ENCODE data around the gene DLGAP4.

DLGAP4 gene

GRCh38 chr20:36497856-36498255 is 191.7 kb downstream of the DLGAP4 start:
- TF ChIP-seq ZNF274 (IDR thresholded peaks at IDR 0.05; ENCODE audit: low read depth, low read length) (no peak), YY1 (IDR thresholded peaks at IDR 0.05; ENCODE audit: insufficient read depth, insufficient read length) (no peak), SUZ12 (IDR thresholded peaks at IDR 0.05; ENCODE audit: extremely low read depth, insufficient read depth, insufficient read length) (no peak)
- Histone ChIP-seq H3K9ac (ENCODE audit: insufficient read length, low read depth) (no peak overlapping the region), H3K4me3 (ENCODE audit: insufficient read length, low read depth) (no peak overlapping the region), H3K27me3 (ENCODE audit: insufficient read depth, insufficient read length) (no peaks in the 10 kb centered on the region), H3K4me1 (ENCODE audit: insufficient read depth, insufficient read length) (peaks cover 13% of the 10 kb centered on the region), H3K9me3 (ENCODE audit: insufficient read depth, low read length) (no peaks in the 10 kb centered on the region), H3K36me3 (ENCODE audit: insufficient read depth, insufficient read length, low read length) (peaks cover 81% of the 10 kb centered on the region)
- no peak for DNase-seq (ENCODE audit: low read depth, low spot score)

GRCh38 chr20:36498386-36499179 is 192.4 kb downstream of the DLGAP4 start:
- Histone ChIP-seq H3K4me3 (ENCODE audit: insufficient read length, low read depth) (no peak overlapping the region), H3K27me3 (ENCODE audit: insufficient read depth, insufficient read length) (no peaks in the 10 kb centered on the region), H3K9me3 (ENCODE audit: insufficient read depth, low read length) (no peaks in the 10 kb centered on the region), H3K9ac (ENCODE audit: insufficient read length, low read depth) (no peak overlapping the region), H3K4me1 (ENCODE audit: insufficient read depth, insufficient read length) (peaks cover 13% of the 10 kb centered on the region), H3K36me3 (ENCODE audit: insufficient read depth, insufficient read length, low read length) (peaks cover 83% of the 10 kb centered on the region)
- no peak for TF ChIP-seq YY1 (IDR thresholded peaks at IDR 0.05; ENCODE audit: insufficient read depth, insufficient read length)
- no peak for DNase-seq (ENCODE audit: low read depth, low spot score)

GRCh38 chr20:36499211-36499610 is 193.1 kb downstream of the DLGAP4 start:
- H3K4me3 ChIP-seq (ENCODE audit: insufficient read length, low read depth) = no peak overlapping the region
- no peak for TF ChIP-seq YY1 (IDR thresholded peaks at IDR 0.05; ENCODE audit: insufficient read depth, insufficient read length)
- no peak for TF ChIP-seq ZNF274 (IDR thresholded peaks at IDR 0.05; ENCODE audit: low read depth, low read length)
- no peak for TF ChIP-seq SUZ12 (IDR thresholded peaks at IDR 0.05; ENCODE audit: extremely low read depth, insufficient read depth, insufficient read length)
- H3K4me1 ChIP-seq (ENCODE audit: insufficient read depth, insufficient read length) = peaks cover 10% of the 10 kb centered on the region
- no peak for DNase-seq (ENCODE audit: low read depth, low spot score)
- H3K9me3 ChIP-seq (ENCODE audit: insufficient read depth, low read length) = no peaks in the 10 kb centered on the region
- no peaks in the 10 kb centered on the region for H3K27me3 ChIP-seq (ENCODE audit: insufficient read depth, insufficient read length)
- H3K36me3 ChIP-seq (ENCODE audit: insufficient read depth, insufficient read length, low read length) = peaks cover 82% of the 10 kb centered on the region
- no peak overlapping the region for H3K9ac ChIP-seq (ENCODE audit: insufficient read length, low read depth)

- Histone ChIP-seq H3K4me1 (ENCODE audit: insufficient read depth, insufficient read length) (peaks cover 10% of the 10 kb centered on the region), H3K9me3 (ENCODE audit: insufficient read depth, low read length) (no peaks in the 10 kb centered on the region), H3K36me3 (ENCODE audit: insufficient read depth, insufficient read length, low read length) (peaks cover 87% of the 10 kb centered on the region), H3K27me3 (ENCODE audit: insufficient read depth, insufficient read length) (no peaks in the 10 kb centered on the region), H3K4me3 (ENCODE audit: insufficient read length, low read depth) (no peak overlapping the region), H3K9ac (ENCODE audit: insufficient read length, low read depth) (no peak overlapping the region)
- DNase-seq (ENCODE audit: low read depth, low spot score) = no peak
- no peak for TF ChIP-seq YY1 (IDR thresholded peaks at IDR 0.05; ENCODE audit: insufficient read depth, insufficient read length)
- no peak for TF ChIP-seq ZNF274 (IDR thresholded peaks at IDR 0.05; ENCODE audit: low read depth, low read length)
- no peak for TF ChIP-seq SUZ12 (IDR thresholded peaks at IDR 0.05; ENCODE audit: extremely low read depth, insufficient read depth, insufficient read length)
These were observed 193.8 kb downstream of the DLGAP4 start for GRCh38 chr20:36499723-36500501.

GRCh38 chr20:36501367-36502006 is 195.3 kb downstream of the DLGAP4 start:
- DNase-seq (ENCODE audit: low read depth, low spot score) = no peak
- H3K9me3 ChIP-seq (ENCODE audit: insufficient read depth, low read length) = no peaks in the 10 kb centered on the region
- no peak overlapping the region for H3K9ac ChIP-seq (ENCODE audit: insufficient read length, low read depth)
- peaks cover 89% of the 10 kb centered on the region for H3K36me3 ChIP-seq (ENCODE audit: insufficient read depth, insufficient read length, low read length)
- H3K4me1 ChIP-seq (ENCODE audit: insufficient read depth, insufficient read length) = peaks cover 10% of the 10 kb centered on the region
- H3K4me3 ChIP-seq (ENCODE audit: insufficient read length, low read depth) = no peak overlapping the region
- H3K27me3 ChIP-seq (ENCODE audit: insufficient read depth, insufficient read length) = no peaks in the 10 kb centered on the region
- TF ChIP-seq YY1 (IDR thresholded peaks at IDR 0.05; ENCODE audit: insufficient read depth, insufficient read length) (no peak), ZNF274 (IDR thresholded peaks at IDR 0.05; ENCODE audit: low read depth, low read length) (no peak), SUZ12 (IDR thresholded peaks at IDR 0.05; ENCODE audit: extremely low read depth, insufficient read depth, insufficient read length) (no peak)

- TF ChIP-seq ZNF274 (IDR thresholded peaks at IDR 0.05; ENCODE audit: low read depth, low read length) (no peak), YY1 (IDR thresholded peaks at IDR 0.05; ENCODE audit: insufficient read depth, insufficient read length) (no peak), SUZ12 (IDR thresholded peaks at IDR 0.05; ENCODE audit: extremely low read depth, insufficient read depth, insufficient read length) (no peak)
- no peak for DNase-seq (ENCODE audit: low read depth, low spot score)
- peaks cover 84% of the 10 kb centered on the region for H3K36me3 ChIP-seq (ENCODE audit: insufficient read depth, insufficient read length, low read length)
- H3K4me3 ChIP-seq (ENCODE audit: insufficient read length, low read depth) = no peak overlapping the region
- H3K4me1 ChIP-seq (ENCODE audit: insufficient read depth, insufficient read length) = no peaks in the 10 kb centered on the region
- H3K9me3 ChIP-seq (ENCODE audit: insufficient read depth, low read length) = no peaks in the 10 kb centered on the region
- no peak overlapping the region for H3K9ac ChIP-seq (ENCODE audit: insufficient read length, low read depth)
- H3K27me3 ChIP-seq (ENCODE audit: insufficient read depth, insufficient read length) = no peaks in the 10 kb centered on the region
These were observed 198.2 kb downstream of the DLGAP4 start for GRCh38 chr20:36504295-36504694.

- H3K36me3 ChIP-seq (ENCODE audit: insufficient read depth, insufficient read length, low read length) = peaks cover 74% of the 10 kb centered on the region
- no peak for TF ChIP-seq SUZ12 (IDR thresholded peaks at IDR 0.05; ENCODE audit: extremely low read depth, insufficient read depth, insufficient read length)
- TF ChIP-seq ZNF274 (IDR thresholded peaks at IDR 0.05; ENCODE audit: low read depth, low read length) = no peak
- TF ChIP-seq YY1 (IDR thresholded peaks at IDR 0.05; ENCODE audit: insufficient read depth, insufficient read length) = no peak
These were observed 200.1 kb downstream of the DLGAP4 start for GRCh38 chr20:36506253-36506652.

More at GRCh38 chr20:36506253-36506652, 200.1 kb downstream of the DLGAP4 start:
- H3K27me3 ChIP-seq (ENCODE audit: insufficient read depth, insufficient read length) = no peaks in the 10 kb centered on the region
- no peak for DNase-seq (ENCODE audit: low read depth, low spot score)
- H3K9ac ChIP-seq (ENCODE audit: insufficient read length, low read depth) = no peak overlapping the region
- no peaks in the 10 kb centered on the region for H3K9me3 ChIP-seq (ENCODE audit: insufficient read depth, low read length)
- no peaks in the 10 kb centered on the region for H3K4me1 ChIP-seq (ENCODE audit: insufficient read depth, insufficient read length)
- H3K4me3 ChIP-seq (ENCODE audit: insufficient read length, low read depth) = no peak overlapping the region
